ENCODE measurements around the gene CDT1. TPM values are rescaled to one million over a fixed set of nuclear protein-coding genes. Genes with fewer than 3 reads are reported as not detected.

The CDT1 gene
- total RNA-seq, 1 experiment from 2014 or later = 74.1 TPM

- H2BK5ac ChIP-seq (ENCODE audit: insufficient read length, low read length) = no peak overlapping the region
- no peaks in the 10 kb centered on the region for H3K4me1 Mint-ChIP-seq
- H3K4me1 ChIP-seq (ENCODE audit: insufficient read depth, low read length) = no peaks in the 10 kb centered on the region
- H3T11ph ChIP-seq (ENCODE audit: low read length) = no peak overlapping the region
- no peaks in the 10 kb centered on the region for H3K27me3 Mint-ChIP-seq (ENCODE audit: low read depth)
- H4K8ac ChIP-seq (replicated peaks; ENCODE audit: insufficient read length, low read depth, low read length) = no peak overlapping the region
- no peaks in the 10 kb centered on the region for H3K27me3 ChIP-seq (ENCODE audit: insufficient read depth, low read length)
- H4K5ac ChIP-seq (ENCODE audit: insufficient read length, low read depth, low read length) = no peak overlapping the region
- H3K79me2 ChIP-seq (ENCODE audit: insufficient read depth, low read length) = no peaks in the 10 kb centered on the region
- H3K18ac ChIP-seq (ENCODE audit: insufficient read length, low read depth, low read length) = no peak overlapping the region
- no peaks in the 10 kb centered on the region for H3K79me1 ChIP-seq (ENCODE audit: insufficient read depth, low read depth, low read length, poor library complexity, severe bottlenecking)
- TF ChIP-seq CTCF (conservative IDR thresholded peaks at IDR 0.05) = no peak
- peaks cover 0 to 6% of the 10 kb centered on the region in 2 experiments; a peak in 2 of 5 replicates for H3K9me3 Mint-ChIP-seq
- no peak overlapping the region for H2AFZ ChIP-seq (ENCODE audit: low read length)
- H3K36me3 Mint-ChIP-seq (ENCODE audit: insufficient read depth in 1 of 3, low read depth in 3 of 3) = peaks cover 8 to 19% (median 12%) of the 10 kb centered on the region in 3 experiments; a peak in 6 of 7 replicates
- H4K20me1 ChIP-seq (ENCODE audit: control insufficient read depth, insufficient read depth, insufficient read length) = no peaks in the 10 kb centered on the region
- no peaks in the 10 kb centered on the region for H3K9me3 ChIP-seq (ENCODE audit: control insufficient read depth, low read depth, low read length)
- H3K23me2 ChIP-seq (ENCODE audit: insufficient read length, low read depth, low read length, poor library complexity, severe bottlenecking) = no peaks in the 10 kb centered on the region
- no peak overlapping the region for H2BK15ac ChIP-seq (ENCODE audit: low read depth, low read length)
- no peak overlapping the region for H3K9ac ChIP-seq (ENCODE audit: extremely low read depth, insufficient read length, low read length)
- no peak overlapping the region for H3K4ac ChIP-seq (ENCODE audit: low read depth, low read length)
- H2BK120ac ChIP-seq (ENCODE audit: low read depth, low read length, poor library complexity, severe bottlenecking) = no peak overlapping the region
- H3K4me3 Mint-ChIP-seq = no peak overlapping the region
- H2AK5ac ChIP-seq (ENCODE audit: insufficient read length, low read length) = no peak overlapping the region
- no peak overlapping the region for H4K91ac ChIP-seq (ENCODE audit: insufficient read length, low read depth, low read length)
- no peak overlapping the region for H3K4me2 ChIP-seq (ENCODE audit: insufficient read depth, insufficient read length, low read length)
- H3K27ac ChIP-seq (ENCODE audit: insufficient read length, low read depth, low read length) = no peak overlapping the region
- no peak overlapping the region for H2BK20ac ChIP-seq (ENCODE audit: low read depth, low read length, poor library complexity, severe bottlenecking)
- WGBS (ENCODE audit: extremely low coverage, insufficient read length, low lambda C conversion rate) = no CpG with 5 or more reads among the region's 21 CpGs
- H3K56ac ChIP-seq (ENCODE audit: insufficient read length, low read depth, low read length) = no peak overlapping the region
- no peak overlapping the region for H2BK12ac ChIP-seq (ENCODE audit: insufficient read length, low read depth, low read length)
- DNase-seq = no peak
- H3K14ac ChIP-seq (ENCODE audit: insufficient read depth, low read length) = no peak overlapping the region; the same call in 1 of the 2 replicates
- H3K23ac ChIP-seq (ENCODE audit: insufficient read length, low read depth, low read length) = no peak overlapping the region
- no peak overlapping the region for H3K27ac Mint-ChIP-seq
Measured at GRCh38 chr16:88848557-88848956, 45.0 kb downstream of the CDT1 start.

Data from H9 (cell line).